PC-3 (cell line): ENCODE data around the gene TNRC18.

Experiments used
- EZH2 ChIP-seq: fragments of 300-600 bp; sonication (generic); IDR thresholded peaks from one replicate; pipeline ENCODE4 v1.6.1; 2017; ENCODE audit warnings: antibody characterized with exemption, mild to moderate bottlenecking, low read length; ENCODE audit not compliant: unreplicated experiment
- EZH2phosphoT487 ChIP-seq: fragments of 300-600 bp; sonication (generic); IDR thresholded peaks from 2 replicates; pipeline ENCODE4 v1.6.1; 2018; ENCODE audit warnings: mild to moderate bottlenecking, antibody characterized with exemption, low read length, borderline replicate concordance
- TF ChIP-seq, protein P1 (sequence below): fragments of 300-600 bp; sonication (generic); conservative IDR thresholded peaks from 2 replicates; pipeline ENCODE4 v1.5.1; 2017; ENCODE audit warnings: antibody characterized with exemption, low read depth, mild to moderate bottlenecking, low read length

DNA sequence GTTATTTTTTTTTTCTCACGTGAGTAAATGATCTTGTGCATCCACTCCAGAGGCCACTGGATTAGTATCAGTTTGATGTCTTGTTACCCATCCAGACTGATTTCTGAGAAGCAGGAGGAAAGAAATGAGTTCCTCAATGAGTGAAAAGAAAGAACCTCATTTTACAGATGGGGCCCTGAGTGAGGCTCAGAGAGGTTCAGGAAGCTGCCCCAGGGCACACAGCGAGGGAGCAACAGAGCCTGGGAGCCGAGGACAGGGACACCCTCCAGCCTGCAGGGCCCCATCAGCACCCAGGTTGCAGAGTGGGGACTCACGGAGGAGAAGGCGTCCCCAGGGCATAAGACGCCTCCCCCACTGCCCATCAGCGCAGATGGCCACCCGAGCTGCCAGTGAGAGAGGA is 30.9 kb upstream of the TNRC18 start:
- TF ChIP-seq EZH2 = no peak
- TF ChIP-seq EZH2phosphoT487 = no peak
- TF ChIP-seq, protein P1, sequence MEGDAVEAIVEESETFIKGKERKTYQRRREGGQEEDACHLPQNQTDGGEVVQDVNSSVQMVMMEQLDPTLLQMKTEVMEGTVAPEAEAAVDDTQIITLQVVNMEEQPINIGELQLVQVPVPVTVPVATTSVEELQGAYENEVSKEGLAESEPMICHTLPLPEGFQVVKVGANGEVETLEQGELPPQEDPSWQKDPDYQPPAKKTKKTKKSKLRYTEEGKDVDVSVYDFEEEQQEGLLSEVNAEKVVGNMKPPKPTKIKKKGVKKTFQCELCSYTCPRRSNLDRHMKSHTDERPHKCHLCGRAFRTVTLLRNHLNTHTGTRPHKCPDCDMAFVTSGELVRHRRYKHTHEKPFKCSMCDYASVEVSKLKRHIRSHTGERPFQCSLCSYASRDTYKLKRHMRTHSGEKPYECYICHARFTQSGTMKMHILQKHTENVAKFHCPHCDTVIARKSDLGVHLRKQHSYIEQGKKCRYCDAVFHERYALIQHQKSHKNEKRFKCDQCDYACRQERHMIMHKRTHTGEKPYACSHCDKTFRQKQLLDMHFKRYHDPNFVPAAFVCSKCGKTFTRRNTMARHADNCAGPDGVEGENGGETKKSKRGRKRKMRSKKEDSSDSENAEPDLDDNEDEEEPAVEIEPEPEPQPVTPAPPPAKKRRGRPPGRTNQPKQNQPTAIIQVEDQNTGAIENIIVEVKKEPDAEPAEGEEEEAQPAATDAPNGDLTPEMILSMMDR = no peak
